HG03521 (cell line): Measurements from ENCODE around the gene PARP6.

Source experiments
- ATAC-seq: cut with Tn5 transposase; IDR thresholded peaks from one replicate; pipeline ENCODE4 v1.9.1; 2021; ENCODE audit warnings: mild to moderate bottlenecking, moderate library complexity; ENCODE audit not compliant: unreplicated experiment

PARP6 gene, protein sequence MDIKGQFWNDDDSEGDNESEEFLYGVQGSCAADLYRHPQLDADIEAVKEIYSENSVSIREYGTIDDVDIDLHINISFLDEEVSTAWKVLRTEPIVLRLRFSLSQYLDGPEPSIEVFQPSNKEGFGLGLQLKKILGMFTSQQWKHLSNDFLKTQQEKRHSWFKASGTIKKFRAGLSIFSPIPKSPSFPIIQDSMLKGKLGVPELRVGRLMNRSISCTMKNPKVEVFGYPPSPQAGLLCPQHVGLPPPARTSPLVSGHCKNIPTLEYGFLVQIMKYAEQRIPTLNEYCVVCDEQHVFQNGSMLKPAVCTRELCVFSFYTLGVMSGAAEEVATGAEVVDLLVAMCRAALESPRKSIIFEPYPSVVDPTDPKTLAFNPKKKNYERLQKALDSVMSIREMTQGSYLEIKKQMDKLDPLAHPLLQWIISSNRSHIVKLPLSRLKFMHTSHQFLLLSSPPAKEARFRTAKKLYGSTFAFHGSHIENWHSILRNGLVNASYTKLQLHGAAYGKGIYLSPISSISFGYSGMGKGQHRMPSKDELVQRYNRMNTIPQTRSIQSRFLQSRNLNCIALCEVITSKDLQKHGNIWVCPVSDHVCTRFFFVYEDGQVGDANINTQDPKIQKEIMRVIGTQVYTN

GRCh38 chr15:72272213-72272996 is at the start of gene PARP6:
Gene PARP6, minus strand, starts transcription at chr15:72272554. Its CDS starts 5,077 bp downstream, at chr15:72267477.
- peak; percentile 98 for ATAC-seq

DNA sequence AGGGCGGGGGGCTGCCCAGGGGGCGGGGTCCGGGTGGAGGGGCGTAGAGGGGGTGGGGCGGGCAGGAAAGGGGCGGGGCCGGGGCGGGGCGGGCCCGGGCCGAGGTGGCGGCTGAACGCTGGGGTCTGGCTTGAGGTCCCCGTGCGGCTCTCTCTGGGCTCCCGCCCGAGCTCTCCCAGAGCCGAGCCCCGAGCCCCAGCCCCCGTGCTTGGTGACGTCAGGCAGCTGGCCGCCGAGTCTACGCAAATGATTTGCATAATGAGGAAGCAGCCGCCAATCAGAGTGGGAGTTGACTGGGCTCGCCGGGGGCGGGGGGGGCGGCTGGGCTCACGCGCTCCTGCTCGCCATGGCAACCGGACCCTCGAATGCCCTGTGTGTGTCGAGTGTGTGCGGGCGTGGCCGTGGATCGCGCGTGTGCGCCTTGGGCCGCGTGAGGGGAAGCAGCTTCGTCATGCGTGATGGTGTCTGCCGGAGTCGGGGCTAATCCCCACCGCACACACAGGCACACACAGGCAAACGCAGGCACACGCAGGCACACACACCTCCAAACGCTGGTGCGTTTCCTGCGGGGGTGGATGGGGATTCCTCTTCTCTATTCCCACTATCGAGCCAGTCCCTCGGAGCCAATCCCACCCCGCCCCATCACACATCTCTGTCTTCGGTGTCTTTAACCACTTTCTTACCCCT is 47.8 kb upstream of the PARP6 start, which contains the start of gene CELF6:
Gene CELF6, minus strand, starts transcription at position 173 of the 687 bp plus-strand sequence. CDS start 283 bp downstream, outside the sequence.
- ATAC-seq = peak; percentile 63

DNA sequence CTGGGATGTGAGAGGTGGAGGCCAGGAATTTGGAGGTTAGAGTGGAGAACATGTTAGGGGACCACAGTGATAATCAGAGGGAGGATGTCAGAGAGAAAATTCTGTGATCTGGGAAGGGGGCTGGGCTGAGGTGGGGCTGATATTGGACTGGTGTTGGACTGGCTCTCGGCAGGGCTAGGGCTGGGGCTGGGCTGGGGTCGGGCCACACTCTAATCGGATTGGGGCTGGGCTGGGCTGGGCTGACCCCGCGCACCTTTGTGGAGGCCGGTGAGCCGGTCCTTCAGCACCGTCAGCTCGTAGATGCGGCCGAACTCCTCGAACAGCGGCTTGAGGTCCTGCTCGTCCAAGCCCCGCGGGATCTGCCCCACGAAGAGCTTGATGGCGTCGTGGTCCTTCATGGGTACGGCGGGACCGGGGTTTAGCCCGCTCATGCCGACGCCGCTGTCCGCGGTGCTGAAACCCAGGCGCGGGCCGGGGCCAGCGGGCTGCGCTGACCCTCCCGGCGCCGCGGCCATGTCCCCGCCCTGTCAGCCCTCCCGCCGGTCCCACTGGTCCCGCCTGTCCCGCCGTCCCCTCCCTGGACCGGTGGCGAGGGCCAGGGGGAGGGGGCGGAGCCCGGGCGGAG is 47.1 kb upstream of the PARP6 start:
- peak; percentile 30 for ATAC-seq

- ATAC-seq = no peak
Measured at GRCh38 chr15:72318408-72318942, 46.1 kb upstream of the PARP6 start.

- ATAC-seq = no peak
Measured at GRCh38 chr15:72315706-72316370, 43.5 kb upstream of the PARP6 start.

DNA sequence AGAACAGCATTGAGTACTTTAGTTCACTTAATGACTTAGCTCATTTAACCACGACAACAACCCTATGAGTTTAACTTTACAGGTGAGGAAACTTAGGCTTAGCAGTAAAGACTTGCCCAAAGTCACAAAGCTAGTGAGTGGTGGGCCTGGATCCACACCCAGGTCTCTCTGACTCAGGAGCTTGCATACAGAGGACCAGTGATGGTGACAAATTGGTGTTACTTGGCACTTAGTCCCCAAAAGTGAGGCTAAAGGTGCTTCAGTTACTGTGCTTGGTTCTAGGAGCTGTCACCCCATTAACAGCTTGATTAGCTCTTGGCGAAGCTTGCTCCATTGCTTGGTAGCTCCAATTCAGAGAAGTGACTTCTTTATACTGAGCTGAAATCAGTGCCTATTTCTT is 41.5 kb upstream of the PARP6 start:
- no peak for ATAC-seq

DNA sequence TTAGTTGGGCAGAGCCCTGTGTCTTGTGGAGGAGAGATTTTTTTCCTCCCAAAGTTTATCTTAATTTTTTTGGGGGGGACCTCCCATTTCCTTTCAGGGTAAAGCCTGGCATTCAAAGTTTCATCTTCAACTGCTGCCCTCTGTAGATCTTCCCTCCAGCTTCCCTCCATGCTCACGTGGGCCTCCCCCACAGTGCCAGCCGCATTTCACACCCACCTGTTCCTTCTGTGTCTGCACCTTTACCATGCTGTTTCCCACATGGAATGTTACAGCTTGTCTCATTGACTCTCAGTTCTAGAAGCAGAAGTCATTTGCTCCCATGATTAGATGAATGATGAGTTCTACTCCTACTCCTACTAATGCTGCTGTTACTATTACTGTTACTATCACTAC is 41.1 kb upstream of the PARP6 start:
- ATAC-seq = no peak

GRCh38 chr15:72312605-72313447 is 40.5 kb upstream of the PARP6 start:
- ATAC-seq = peak; percentile 86

GRCh38 chr15:72307026-72307425 is 34.7 kb upstream of the PARP6 start:
- no peak for ATAC-seq

DNA sequence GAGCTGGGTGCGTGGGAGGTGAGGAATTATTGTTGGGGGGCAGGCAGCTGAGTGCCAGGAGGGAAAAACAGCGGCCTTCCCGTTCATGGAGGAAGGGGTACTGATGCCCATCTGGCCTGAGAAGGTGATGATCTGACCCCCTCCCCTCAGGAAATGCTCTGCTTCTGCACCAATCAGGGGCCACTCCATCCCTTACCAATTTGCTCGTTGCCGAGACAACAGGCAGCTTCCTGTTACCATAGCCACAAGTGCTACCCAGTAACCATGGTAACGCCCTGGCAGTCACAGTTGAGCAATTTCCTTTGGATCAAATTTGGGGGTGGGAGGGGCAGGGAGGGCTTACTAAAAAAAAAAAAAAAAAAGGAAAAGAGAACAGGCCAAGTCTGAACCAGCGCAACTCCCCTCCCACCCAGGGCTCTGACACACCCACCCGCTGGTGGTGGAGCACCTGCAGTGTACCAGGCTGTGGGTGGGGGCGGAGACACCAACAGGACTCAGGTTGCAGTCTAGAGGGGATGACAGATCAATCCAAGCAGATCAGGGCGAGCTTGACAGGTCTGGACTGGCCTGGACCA is 33.9 kb upstream of the PARP6 start:
- no peak for ATAC-seq

- ATAC-seq = no peak
Measured at GRCh38 chr15:72304596-72304995, 32.2 kb upstream of the PARP6 start.

- ATAC-seq = no peak
Measured at GRCh38 chr15:72302955-72303354, 30.6 kb upstream of the PARP6 start.

GRCh38 chr15:72289597-72290325 is 17.4 kb upstream of the PARP6 start:
- no peak for ATAC-seq

DNA sequence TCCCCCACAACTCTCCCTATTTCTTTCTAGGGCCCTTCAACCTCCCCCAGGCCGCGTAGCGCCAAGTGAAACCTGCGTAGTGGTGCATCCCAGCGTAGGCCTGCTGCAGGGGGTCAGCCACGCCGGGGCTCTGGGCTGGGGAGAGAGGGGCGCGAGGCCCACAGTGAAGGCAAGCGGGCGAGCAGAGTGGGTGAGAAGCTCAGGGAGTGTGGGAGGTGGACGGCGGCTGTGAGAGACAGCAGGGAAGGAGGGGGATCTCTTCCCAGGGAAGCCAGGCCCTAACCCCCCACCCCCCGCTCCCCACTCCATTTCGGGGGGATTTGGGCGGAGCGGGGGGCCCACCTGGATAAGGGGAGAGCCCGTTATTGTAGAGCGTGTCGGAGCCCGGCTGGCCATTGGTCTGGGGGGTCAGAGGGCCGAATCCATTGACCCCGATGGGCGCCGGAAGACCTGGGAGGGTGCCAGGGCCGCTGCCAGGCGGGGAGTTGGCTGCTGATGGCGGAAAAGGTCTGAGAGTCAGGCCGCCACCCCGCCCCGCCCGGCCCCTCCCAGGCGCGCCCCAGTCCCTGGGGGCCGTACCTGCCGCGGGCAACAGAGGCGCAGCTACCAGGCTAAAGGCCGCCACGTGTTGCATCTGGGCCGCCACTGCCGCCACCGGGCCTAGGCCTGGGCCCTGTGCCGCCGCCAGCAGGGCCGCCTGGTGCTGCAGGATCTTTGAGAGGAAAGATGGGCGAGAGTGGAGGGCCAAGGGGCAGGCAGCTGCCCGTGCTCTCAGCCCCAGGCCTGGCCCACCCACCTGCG is 16.6 kb upstream of the PARP6 start:
- ATAC-seq = no peak

- no peak for ATAC-seq
Measured at GRCh38 chr15:72285927-72286516, 13.7 kb upstream of the PARP6 start.

- ATAC-seq = no peak
Measured at GRCh38 chr15:72285402-72285801, 13.0 kb upstream of the PARP6 start.

GRCh38 chr15:72284781-72285180 is 12.4 kb upstream of the PARP6 start:
- ATAC-seq = no peak
